OCI-LY1 (cell line): Measurements from ENCODE around the gene OR51E1.

Source experiments
- H2AFZ ChIP-seq: fragments of 200-600 bp; sonication (generic), shearing (Covaris generic); 2 replicates; pipeline ENCODE4 v1.6.0; 2014; ENCODE audit warnings: antibody characterized with exemption, mild to moderate bottlenecking, low read length
- H3F3A ChIP-seq: fragments of 200-600 bp; sonication (generic), shearing (Covaris generic); 2 replicates; pipeline ENCODE4 v1.6.0; 2014; ENCODE audit warnings: mild to moderate bottlenecking, antibody characterized with exemption, low read length, moderate library complexity; ENCODE audit not compliant: insufficient read depth
- H3K27ac ChIP-seq: fragments of 200-600 bp; sonication (generic); 2 replicates; pipeline ENCODE4 v1.5.1; 2014; ENCODE audit warnings: low read length, mixed run types, mild to moderate bottlenecking, low read depth; ENCODE audit not compliant: poor library complexity, severe bottlenecking
- H3K27me3 ChIP-seq: fragments of 200-600 bp; sonication (generic); 2 replicates; pipeline ENCODE4 v1.6.0; 2014; ENCODE audit warnings: antibody characterized with exemption, mild to moderate bottlenecking, low read length, moderate library complexity; ENCODE audit not compliant: insufficient read depth
- H3K36me3 ChIP-seq: fragments of 200-600 bp; sonication (generic); 2 replicates; pipeline ENCODE4 v1.6.1; 2014; ENCODE audit warnings: mild to moderate bottlenecking, antibody characterized with exemption, low read length, moderate library complexity, mixed read lengths; ENCODE audit not compliant: insufficient read depth
- H3K4me1 ChIP-seq: fragments of 200-600 bp; sonication (generic); 2 replicates; pipeline ENCODE4 v1.5.1; 2014; ENCODE audit warnings: mild to moderate bottlenecking, low read length, moderate library complexity; ENCODE audit not compliant: insufficient read depth, severe bottlenecking
- H3K4me2 ChIP-seq: fragments of 200-600 bp; sonication (generic), shearing (Covaris generic); 2 replicates; pipeline ENCODE4 v1.6.1; 2014; ENCODE audit warnings: low read length
- H3K4me3 ChIP-seq: fragments of 200-600 bp; sonication (generic); 2 replicates; pipeline ENCODE4 v1.5.1; 2014; ENCODE audit warnings: low read length, low read depth, mild to moderate bottlenecking, mixed read lengths; ENCODE audit not compliant: poor library complexity, severe bottlenecking
- H3K79me2 ChIP-seq: fragments of 200-600 bp; shearing (Covaris generic); 2 replicates; pipeline ENCODE4 v1.6.1; 2016; ENCODE audit warnings: mixed run types, low read length, mixed read lengths; ENCODE audit not compliant: insufficient read depth
- H3K9ac ChIP-seq: fragments of 200-600 bp; sonication (generic), shearing (Covaris generic); 2 replicates; pipeline ENCODE4 v1.6.1; 2014; ENCODE audit warnings: mild to moderate bottlenecking, low read length, mixed read lengths
- H3K9me2 ChIP-seq: fragments of 200-600 bp; sonication (generic), shearing (Covaris generic); 2 replicates; pipeline ENCODE4 v1.6.1; 2014; ENCODE audit warnings: low read depth, mild to moderate bottlenecking, low read length, mixed read lengths
- H3K9me3 ChIP-seq: fragments of 200-600 bp; shearing (Covaris generic); 2 replicates; pipeline ENCODE4 v1.6.1; 2014; ENCODE audit warnings: low read length, mixed read lengths
- H4K20me1 ChIP-seq: fragments of 200-600 bp; sonication (generic), shearing (Covaris generic); 2 replicates; pipeline ENCODE4 v1.6.0; 2016; ENCODE audit warnings: mild to moderate bottlenecking, low read length; ENCODE audit not compliant: insufficient read depth
- EZH2 ChIP-seq: fragments of 200-600 bp; sonication (generic), shearing (Covaris generic); IDR thresholded peaks from 2 replicates; pipeline ENCODE4 v1.8.0; 2017; ENCODE audit warnings: borderline replicate concordance, mixed run types, mild to moderate bottlenecking, antibody characterized with exemption, low read length, moderate library complexity, mixed read lengths
- TF ChIP-seq, protein P1 (sequence below): fragments of 200-600 bp; sonication (generic), shearing (Covaris generic); IDR thresholded peaks from 2 replicates; pipeline ENCODE4 v1.5.1; 2017; ENCODE audit warnings: mild to moderate bottlenecking, antibody characterized with exemption, low read length, moderate library complexity, mixed read lengths

The OR51E1 gene

DNA sequence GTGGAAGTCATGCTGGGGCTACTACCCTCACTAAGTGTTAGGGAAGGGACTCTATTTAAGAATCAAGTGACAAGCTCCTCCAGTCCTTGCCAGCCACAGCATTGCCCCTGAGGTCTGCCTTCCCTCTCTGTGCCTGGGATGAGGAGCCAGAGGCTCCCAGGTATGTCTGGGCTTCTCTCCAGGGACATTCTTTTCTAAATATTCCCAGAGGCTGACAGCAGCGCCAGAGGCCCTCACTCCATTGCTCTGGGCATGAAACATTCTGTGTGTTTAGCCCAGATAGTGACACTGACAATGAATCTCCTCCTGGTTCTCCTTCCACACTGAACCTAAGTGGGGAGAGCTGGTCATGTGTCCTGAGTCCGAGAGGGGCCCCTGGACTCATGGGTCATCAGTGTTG, 2.2 kb downstream of the OR51E1 start:
- TF ChIP-seq EZH2: no peak
- TF ChIP-seq, protein P1, sequence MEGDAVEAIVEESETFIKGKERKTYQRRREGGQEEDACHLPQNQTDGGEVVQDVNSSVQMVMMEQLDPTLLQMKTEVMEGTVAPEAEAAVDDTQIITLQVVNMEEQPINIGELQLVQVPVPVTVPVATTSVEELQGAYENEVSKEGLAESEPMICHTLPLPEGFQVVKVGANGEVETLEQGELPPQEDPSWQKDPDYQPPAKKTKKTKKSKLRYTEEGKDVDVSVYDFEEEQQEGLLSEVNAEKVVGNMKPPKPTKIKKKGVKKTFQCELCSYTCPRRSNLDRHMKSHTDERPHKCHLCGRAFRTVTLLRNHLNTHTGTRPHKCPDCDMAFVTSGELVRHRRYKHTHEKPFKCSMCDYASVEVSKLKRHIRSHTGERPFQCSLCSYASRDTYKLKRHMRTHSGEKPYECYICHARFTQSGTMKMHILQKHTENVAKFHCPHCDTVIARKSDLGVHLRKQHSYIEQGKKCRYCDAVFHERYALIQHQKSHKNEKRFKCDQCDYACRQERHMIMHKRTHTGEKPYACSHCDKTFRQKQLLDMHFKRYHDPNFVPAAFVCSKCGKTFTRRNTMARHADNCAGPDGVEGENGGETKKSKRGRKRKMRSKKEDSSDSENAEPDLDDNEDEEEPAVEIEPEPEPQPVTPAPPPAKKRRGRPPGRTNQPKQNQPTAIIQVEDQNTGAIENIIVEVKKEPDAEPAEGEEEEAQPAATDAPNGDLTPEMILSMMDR: no peak
- Histone ChIP-seq H2AFZ (no peak overlapping the region), H3K36me3 (no peaks in the 10 kb centered on the region), H3K4me1 (no peaks in the 10 kb centered on the region), H4K20me1 (no peaks in the 10 kb centered on the region), H3K9me2 (no peaks in the 10 kb centered on the region), H3K4me2 (no peak overlapping the region), H3K4me3 (no peak overlapping the region), H3K27me3 (no peaks in the 10 kb centered on the region), H3K9ac (no peak overlapping the region), H3K79me2 (no peaks in the 10 kb centered on the region), H3K9me3 (no peaks in the 10 kb centered on the region), H3K27ac (no peak overlapping the region), H3F3A (no peaks in the 10 kb centered on the region)

DNA sequence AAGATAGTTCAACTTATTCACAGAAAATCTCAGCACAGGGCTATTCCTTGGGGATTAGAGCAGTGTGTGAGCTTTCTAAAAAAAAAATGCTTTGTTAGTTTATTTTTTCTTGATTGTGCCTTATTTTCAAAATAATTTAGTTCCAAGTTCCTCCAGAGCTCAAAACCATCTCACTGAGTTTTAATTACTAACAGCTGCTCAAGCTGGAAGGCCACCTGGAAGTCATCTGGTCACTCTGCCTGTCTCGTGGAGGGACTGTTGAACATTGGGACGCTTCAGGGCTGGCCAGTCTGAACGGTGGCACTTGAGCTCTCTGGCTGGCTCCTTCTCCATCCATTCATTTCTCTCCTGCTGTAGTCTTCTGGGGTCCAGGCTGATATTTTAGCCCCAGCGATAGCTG, 4.0 kb downstream of the OR51E1 start:
- Histone ChIP-seq H3K9me3 (no peaks in the 10 kb centered on the region), H3K27me3 (no peaks in the 10 kb centered on the region), H3K79me2 (no peaks in the 10 kb centered on the region), H2AFZ (no peak overlapping the region), H3F3A (no peaks in the 10 kb centered on the region), H3K9ac (no peak overlapping the region), H3K36me3 (no peaks in the 10 kb centered on the region), H3K27ac (no peak overlapping the region), H3K4me3 (no peak overlapping the region), H4K20me1 (no peaks in the 10 kb centered on the region), H3K4me2 (no peak overlapping the region), H3K9me2 (no peaks in the 10 kb centered on the region), H3K4me1 (no peaks in the 10 kb centered on the region)
- TF ChIP-seq, protein P1: no peak
- no peak for TF ChIP-seq EZH2

DNA sequence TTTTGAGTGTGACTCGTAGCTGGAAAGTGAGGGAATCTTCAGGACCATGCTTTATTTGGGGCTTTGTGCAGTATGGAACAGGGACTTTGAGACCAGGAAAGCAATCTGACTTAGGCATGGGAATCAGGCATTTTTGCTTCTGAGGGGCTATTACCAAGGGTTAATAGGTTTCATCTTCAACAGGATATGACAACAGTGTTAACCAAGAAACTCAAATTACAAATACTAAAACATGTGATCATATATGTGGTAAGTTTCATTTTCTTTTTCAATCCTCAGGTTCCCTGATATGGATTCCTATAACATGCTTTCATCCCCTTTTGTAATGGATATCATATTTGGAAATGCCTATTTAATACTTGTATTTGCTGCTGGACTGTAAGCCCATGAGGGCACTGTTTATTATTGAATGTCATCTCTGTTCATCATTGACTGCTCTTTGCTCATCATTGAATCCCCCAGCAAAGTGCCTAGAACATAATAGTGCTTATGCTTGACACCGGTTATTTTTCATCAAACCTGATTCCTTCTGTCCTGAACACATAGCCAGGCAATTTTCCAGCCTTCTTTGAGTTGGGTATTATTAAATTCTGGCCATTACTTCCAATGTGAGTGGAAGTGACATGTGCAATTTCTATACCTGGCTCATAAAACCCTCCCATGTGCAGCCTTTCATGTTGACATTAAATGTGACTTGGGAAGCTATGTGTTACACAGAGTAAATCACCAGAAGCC, 11.0 kb downstream of the OR51E1 start:
- Histone ChIP-seq H3K27me3 (no peaks in the 10 kb centered on the region), H3K9me3 (no peaks in the 10 kb centered on the region), H3K9ac (no peak overlapping the region), H2AFZ (no peak overlapping the region), H3K27ac (no peak overlapping the region), H3F3A (no peaks in the 10 kb centered on the region), H3K4me3 (no peak overlapping the region), H3K4me1 (no peaks in the 10 kb centered on the region), H3K4me2 (no peak overlapping the region), H4K20me1 (no peaks in the 10 kb centered on the region), H3K36me3 (no peaks in the 10 kb centered on the region), H3K79me2 (no peaks in the 10 kb centered on the region), H3K9me2 (no peaks in the 10 kb centered on the region)
- TF ChIP-seq, protein P1: no peak
- TF ChIP-seq EZH2: no peak
